Regular cardiac myocyte (primary cell): ENCODE results near the gene GPX7. TPM values are rescaled to one million over a fixed set of nuclear protein-coding genes. Genes with fewer than 3 reads are reported as not detected.

ENCODE experiments used
- total RNA-seq: library from RNA; depleted of rRNA; stranded (reverse); fragments of >200 nt; gene quantifications from 2 replicates; pipeline ENCODE4 v1.2.3, GENCODE V29; 2014

GPX7 gene
- total RNA-seq, result 11.3 and 30.4 TPM in 2 replicates

DNA sequence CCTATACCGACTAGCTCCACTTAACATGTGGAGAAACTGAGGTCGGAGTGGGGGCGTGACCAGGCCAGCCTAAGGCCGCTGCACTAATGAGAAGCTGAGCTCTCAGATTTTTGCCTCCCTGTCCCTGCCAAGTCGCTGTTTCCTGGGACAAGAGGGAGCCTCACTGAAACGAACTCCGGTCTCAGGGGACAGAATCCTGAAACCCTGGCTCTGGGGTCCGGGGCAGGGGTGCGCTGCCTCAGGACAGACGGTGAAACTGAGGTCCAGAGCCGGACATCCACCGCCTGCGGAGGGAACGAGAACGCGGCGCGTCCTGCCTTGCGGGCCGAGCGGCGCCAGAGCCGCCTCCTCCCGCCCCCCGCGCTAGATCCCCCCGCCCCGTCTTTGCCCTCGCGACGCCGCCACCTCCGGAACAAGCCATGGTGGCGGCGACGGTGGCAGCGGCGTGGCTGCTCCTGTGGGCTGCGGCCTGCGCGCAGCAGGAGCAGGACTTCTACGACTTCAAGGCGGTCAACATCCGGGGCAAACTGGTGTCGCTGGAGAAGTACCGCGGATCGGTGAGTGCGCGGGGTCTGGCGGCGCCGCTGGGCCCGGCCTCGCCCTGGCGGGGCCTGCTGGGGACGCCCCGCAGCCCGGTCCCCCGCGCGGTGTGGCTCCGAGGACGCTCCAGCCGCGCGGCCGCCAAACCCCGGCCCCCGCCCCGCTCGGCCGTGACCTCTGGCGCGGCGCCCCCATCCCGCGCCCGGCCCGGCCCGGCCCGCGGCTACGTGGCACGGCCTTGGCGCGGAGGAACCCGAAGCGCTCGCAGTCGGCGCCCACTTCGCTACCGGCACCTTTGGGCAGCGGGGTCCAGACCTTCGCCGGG lies at the start of gene GPX7:
Gene GPX7, plus strand, starts transcription at position 381 of the 865 bp plus-strand sequence. Its CDS starts 39 bp downstream, at position 420.

GRCh38 chr1:52552505-52553361 lies 49.4 kb upstream of the GPX7 start, which contains the start of gene TUT4:
Gene TUT4 (minus strand): TSS chr1:52553092. CDS start chr1:52526280, 26,812 bp downstream.

DNA sequence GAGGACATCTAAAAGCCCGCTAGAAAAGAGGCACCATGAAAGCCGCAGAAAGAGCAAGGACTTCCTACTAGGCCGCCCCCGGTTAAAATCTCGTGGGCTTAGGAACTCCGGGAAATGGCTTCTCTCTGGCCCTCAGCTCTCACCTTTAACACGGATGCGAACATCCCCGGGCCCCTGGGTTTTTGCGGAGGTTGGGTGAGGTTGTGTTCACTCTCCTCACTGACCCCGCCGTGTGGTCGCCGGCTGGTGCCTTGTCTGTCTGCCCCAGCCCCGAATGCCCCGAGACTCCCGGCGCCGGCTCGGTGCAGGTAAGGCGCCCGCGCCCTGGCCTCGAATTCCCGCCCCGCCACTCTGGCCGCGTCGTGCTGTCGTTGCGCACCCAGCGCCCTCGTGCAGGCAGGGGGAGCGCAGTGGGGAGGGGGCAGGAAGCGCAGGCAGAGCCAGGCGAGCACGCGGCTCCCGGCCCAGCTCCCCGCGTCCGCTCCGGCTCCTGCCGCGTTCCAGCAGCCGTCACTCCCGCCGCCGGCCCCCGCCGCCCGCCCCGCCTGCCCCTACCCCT lies 30.6 kb downstream of the GPX7 start, which contains the start of gene SHISAL2A:
Gene SHISAL2A, plus strand, starts transcription at position 437 of the 559 bp plus-strand sequence. CDS start 326 bp downstream, outside the sequence.

Other genes with a start within 250 kb of the GPX7 start
- gene CC2D1B, start 236.2 kb upstream of the GPX7 start, total RNA-seq, result 32.1 and 32.6 TPM in 2 replicates
- 0.56 and 10.5 TPM in 2 replicates for gene ORC1, start 197.9 kb upstream of the GPX7 start, total RNA-seq
- 9.9 and 15.0 TPM in 2 replicates for gene PRPF38A, start 197.8 kb upstream of the GPX7 start, total RNA-seq
- gene TUT4, start 49.3 kb upstream of the GPX7 start, total RNA-seq, result 15.3 and 23.1 TPM in 2 replicates
- gene SHISAL2A, start 30.8 kb downstream of the GPX7 start, total RNA-seq, result under 0.01 TPM in 1 of 2 replicates, not detected in the other
- gene COA7, start 96.0 kb downstream of the GPX7 start, total RNA-seq, result 11.8 and 18.0 TPM in 2 replicates
- gene ZYG11B, start 124.1 kb downstream of the GPX7 start, total RNA-seq, result 36.8 and 51.6 TPM in 2 replicates
- 0.28 and 2.3 TPM in 2 replicates for gene ZYG11A, start 240.4 kb downstream of the GPX7 start, total RNA-seq